Measurements from ENCODE around the gene THBD. TPM values are rescaled to one million over a fixed set of nuclear protein-coding genes. Genes with fewer than 3 reads are reported as not detected.
A peak's percentile ranks its signal among the peaks of the same experiment; 100 is the strongest.

THBD gene
- polyA plus RNA-seq, 3 donors: 7.4 to 194 (median 30.2) TPM

DNA sequence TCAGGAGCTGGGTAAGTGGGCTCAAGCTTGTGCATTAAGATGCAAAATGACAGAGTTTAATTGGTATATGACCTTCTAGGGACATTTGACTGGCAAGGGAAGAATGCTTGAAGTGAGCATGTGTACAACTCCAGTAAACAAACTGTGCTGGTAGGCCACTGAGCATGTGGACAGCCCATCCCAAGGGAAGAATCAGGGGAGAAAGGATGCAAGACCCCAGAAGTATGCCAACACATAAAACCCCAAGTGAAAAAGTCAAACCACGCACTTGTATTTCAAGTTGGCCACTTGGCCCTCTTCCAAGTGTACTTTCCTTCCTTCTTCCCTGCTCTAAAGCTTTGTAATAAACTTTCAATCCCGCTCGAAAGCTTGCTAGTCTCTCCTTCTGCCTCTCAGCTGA lies 10.4 kb upstream of the THBD start:
- Histone ChIP-seq H4K20me1 (ENCODE audit: insufficient read depth, low read length) (no peaks in the 10 kb centered on the region), H2AFZ (ENCODE audit: insufficient read depth, low read depth, low read length, poor library complexity, severe bottlenecking) (peak overlapping the region; percentile 43), H3K27me3 (ENCODE audit: control insufficient read depth in 2 of 2, insufficient read depth in 2 of 2, low read length in 2 of 2) (no peaks in the 10 kb centered on the region), H3K9me3 (replicated peaks in 1 of 2; ENCODE audit: control insufficient read depth in 1 of 2, insufficient read depth in 1 of 2, low read length in 2 of 2) (peaks cover 4 to 5% of the 10 kb centered on the region in 2 donors), H3K9ac (ENCODE audit: insufficient read depth, low read length, poor library complexity, severe bottlenecking) (no peak overlapping the region), H3K36me3 (replicated peaks in 1 of 2; ENCODE audit: control insufficient read depth in 1 of 2, insufficient read depth in 2 of 2, low read length in 2 of 2) (no peaks in the 10 kb centered on the region), H3K4me3 (replicated peaks in 1 of 3; ENCODE audit: low read depth in 2 of 3, low read length in 3 of 3) (no peak overlapping the region), H3K27ac (ENCODE audit: low read depth in 1 of 2, low read length in 2 of 2) (peak overlapping the region in 1 of 2 donors; percentile 34), H3K79me2 (ENCODE audit: insufficient read depth, low read length) (no peaks in the 10 kb centered on the region), H3K4me1 (ENCODE audit: control insufficient read depth in 1 of 2, insufficient read depth in 2 of 2, low read length in 2 of 2) (peaks cover 35 to 40% of the 10 kb centered on the region in 2 donors), H3K4me2 (replicated peaks; ENCODE audit: extremely low read depth, low read length, poor library complexity, severe bottlenecking) (peak overlapping the region; percentile 27)
- H3K4me3 Mint-ChIP-seq: peak overlapping the region in 1 of 2 donors; percentile 41
- H3K4me1 Mint-ChIP-seq: peaks cover 39% of the 10 kb centered on the region
- TF ChIP-seq, protein P1, sequence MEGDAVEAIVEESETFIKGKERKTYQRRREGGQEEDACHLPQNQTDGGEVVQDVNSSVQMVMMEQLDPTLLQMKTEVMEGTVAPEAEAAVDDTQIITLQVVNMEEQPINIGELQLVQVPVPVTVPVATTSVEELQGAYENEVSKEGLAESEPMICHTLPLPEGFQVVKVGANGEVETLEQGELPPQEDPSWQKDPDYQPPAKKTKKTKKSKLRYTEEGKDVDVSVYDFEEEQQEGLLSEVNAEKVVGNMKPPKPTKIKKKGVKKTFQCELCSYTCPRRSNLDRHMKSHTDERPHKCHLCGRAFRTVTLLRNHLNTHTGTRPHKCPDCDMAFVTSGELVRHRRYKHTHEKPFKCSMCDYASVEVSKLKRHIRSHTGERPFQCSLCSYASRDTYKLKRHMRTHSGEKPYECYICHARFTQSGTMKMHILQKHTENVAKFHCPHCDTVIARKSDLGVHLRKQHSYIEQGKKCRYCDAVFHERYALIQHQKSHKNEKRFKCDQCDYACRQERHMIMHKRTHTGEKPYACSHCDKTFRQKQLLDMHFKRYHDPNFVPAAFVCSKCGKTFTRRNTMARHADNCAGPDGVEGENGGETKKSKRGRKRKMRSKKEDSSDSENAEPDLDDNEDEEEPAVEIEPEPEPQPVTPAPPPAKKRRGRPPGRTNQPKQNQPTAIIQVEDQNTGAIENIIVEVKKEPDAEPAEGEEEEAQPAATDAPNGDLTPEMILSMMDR (IDR thresholded peaks at IDR 0.05): no peak
- H3K9me3 Mint-ChIP-seq: peaks cover 5 to 13% (median 8%) of the 10 kb centered on the region in 7 donors
- H3K27ac Mint-ChIP-seq: peak overlapping the region in 2 of 7 donors; percentile 24 to 32
- H3K36me3 Mint-ChIP-seq: peaks cover 0 to 2% of the 10 kb centered on the region in 2 donors
- intact Hi-C loops (cut with micrococcal nuclease): no loop called here
- DNase-seq: peak in 1 of 3 donors; percentile 37
- H3K27me3 Mint-ChIP-seq (ENCODE audit: low read depth in 3 of 3): peaks cover 0 to 1% (median 0%) of the 10 kb centered on the region in 3 donors
- WGBS (ENCODE audit: insufficient coverage): 0% methylated on average over 1 of the region's 3 CpGs

- no peak overlapping the region for H3K27ac Mint-ChIP-seq
- TF ChIP-seq, protein P1 (IDR thresholded peaks at IDR 0.05): no peak
- no peaks in the 10 kb centered on the region for H3K79me2 ChIP-seq (ENCODE audit: insufficient read depth, low read length)
- H3K4me1 Mint-ChIP-seq: peaks cover 39% of the 10 kb centered on the region
- H3K9me3 ChIP-seq (replicated peaks in 1 of 2; ENCODE audit: control insufficient read depth in 1 of 2, insufficient read depth in 1 of 2, low read length in 2 of 2): peaks cover 4 to 5% of the 10 kb centered on the region in 2 donors
- no peaks in the 10 kb centered on the region for H3K36me3 ChIP-seq (replicated peaks in 1 of 2; ENCODE audit: control insufficient read depth in 1 of 2, insufficient read depth in 2 of 2, low read length in 2 of 2)
- H3K27me3 Mint-ChIP-seq (ENCODE audit: low read depth in 3 of 3): peaks cover 0 to 1% (median 0%) of the 10 kb centered on the region in 3 donors
- H3K4me2 ChIP-seq (replicated peaks; ENCODE audit: extremely low read depth, low read length, poor library complexity, severe bottlenecking): no peak overlapping the region
- H3K9ac ChIP-seq (ENCODE audit: insufficient read depth, low read length, poor library complexity, severe bottlenecking): no peak overlapping the region
- peaks cover 5 to 13% (median 8%) of the 10 kb centered on the region in 7 donors for H3K9me3 Mint-ChIP-seq
- H3K36me3 Mint-ChIP-seq: peaks cover 0 to 2% of the 10 kb centered on the region in 2 donors
- peaks cover 34 to 38% of the 10 kb centered on the region in 2 donors for H3K4me1 ChIP-seq (ENCODE audit: control insufficient read depth in 1 of 2, insufficient read depth in 2 of 2, low read length in 2 of 2)
- no peak for DNase-seq
- no peak overlapping the region for H3K4me3 Mint-ChIP-seq
- intact Hi-C loops (cut with micrococcal nuclease): no loop called here
- no peaks in the 10 kb centered on the region for H3K27me3 ChIP-seq (ENCODE audit: control insufficient read depth in 2 of 2, insufficient read depth in 2 of 2, low read length in 2 of 2)
- no peak overlapping the region for H2AFZ ChIP-seq (ENCODE audit: insufficient read depth, low read depth, low read length, poor library complexity, severe bottlenecking)
- no peaks in the 10 kb centered on the region for H4K20me1 ChIP-seq (ENCODE audit: insufficient read depth, low read length)
- WGBS (ENCODE audit: insufficient coverage): no CpG with 5 or more reads among the region's 3 CpGs
- no peak overlapping the region for H3K27ac ChIP-seq (ENCODE audit: low read depth in 1 of 2, low read length in 2 of 2)
- no peak overlapping the region for H3K4me3 ChIP-seq (replicated peaks in 1 of 3; ENCODE audit: low read depth in 2 of 3, low read length in 3 of 3)
These were observed 9.5 kb upstream of the THBD start for GRCh38 chr20:23059001-23059400.

Data from CD14-positive monocyte (primary cell).